AG09309 (cell line): Measurements from ENCODE around the gene PPP2R5E.
A peak's percentile ranks its signal among the peaks of the same experiment; 100 is the strongest.

Experiments
- DNase-seq: peaks from one replicate; pipeline ENCODE4 v3.0.0-alpha.2; 2010; ENCODE audit warnings: low read depth
- H3K4me3 ChIP-seq: 2 replicates; pipeline ENCODE4 v1.5.1; 2011; ENCODE audit warnings: mild to moderate bottlenecking, low read depth, low read length, moderate library complexity; ENCODE audit not compliant: control insufficient read depth
- CTCF ChIP-seq: IDR thresholded peaks from 2 replicates; pipeline ENCODE4 v1.5.1; 2011; ENCODE audit warnings: mild to moderate bottlenecking, low read depth, low read length, inconsistent platforms; ENCODE audit not compliant: insufficient read depth, control insufficient read depth; ENCODE audit errors: missing control alignments

The PPP2R5E gene

GRCh38 chr14:63443988-63444387 is 99.2 kb downstream of the PPP2R5E start:
- no peak for DNase-seq
- no peak overlapping the region for H3K4me3 ChIP-seq
- no peak for TF ChIP-seq CTCF

- TF ChIP-seq CTCF = no peak
- H3K4me3 ChIP-seq = no peak overlapping the region
- no peak for DNase-seq
Observed at GRCh38 chr14:63443361-63443760, 99.8 kb downstream of the PPP2R5E start.

- TF ChIP-seq CTCF = peak; percentile 10
- DNase-seq = peak; percentile 94
- H3K4me3 ChIP-seq = peak overlapping the region; percentile 21
Observed at GRCh38 chr14:63438065-63438757, 105.0 kb downstream of the PPP2R5E start.

GRCh38 chr14:63436286-63437098 is 106.7 kb downstream of the PPP2R5E start:
- H3K4me3 ChIP-seq = no peak overlapping the region
- TF ChIP-seq CTCF = no peak
- DNase-seq = no peak

- TF ChIP-seq CTCF = no peak
- DNase-seq = peak; percentile 45
- H3K4me3 ChIP-seq = no peak overlapping the region
Observed at GRCh38 chr14:63435838-63436237, 107.3 kb downstream of the PPP2R5E start.

- TF ChIP-seq CTCF = no peak
- H3K4me3 ChIP-seq = no peak overlapping the region
- DNase-seq = no peak
Observed at GRCh38 chr14:63435204-63435603, 108.0 kb downstream of the PPP2R5E start.
